WTC11 (cell line): ENCODE data around the gene NFIA. TPM values are rescaled to one million over a fixed set of nuclear protein-coding genes. Genes with fewer than 3 reads are reported as not detected.

Experiments
- ATAC-seq: fragments of 200-7000 bp; cut with Tn5 transposase; 2 replicates; pipeline ENCODE4 v1.10.0; 2021; ENCODE audit warnings: mild to moderate bottlenecking, moderate library complexity
- CTCF ChIA-PET: fragments of 300-600 bp; sonication (Branson Sonifier 250); formaldehyde crosslinking; loops from one replicate; lab custom pipeline; 2021; ENCODE audit warnings: antibody characterized with exemption; lab: Charles Lee
- POLR2A ChIA-PET: fragments of 350-600 bp; sonication (Branson Sonifier 250); formaldehyde crosslinking; loops from one replicate; lab custom pipeline; 2021; ENCODE audit warnings: antibody characterized with exemption; lab: Charles Lee
- DNase-seq: peaks from one replicate; pipeline ENCODE4 v3.0.0; 2021; ENCODE audit warnings: low spot score
- H3K27ac Mint-ChIP-seq: 2 replicates; pipeline ENCODE4 v1.8.0; 2021; ENCODE audit warnings: mixed read lengths
- H3K27me3 Mint-ChIP-seq: 2 replicates; pipeline ENCODE4 v1.8.0; 2021; ENCODE audit warnings: low read depth, mild to moderate bottlenecking, moderate library complexity, mixed read lengths
- H3K36me3 Mint-ChIP-seq: 2 replicates; pipeline ENCODE4 v1.8.0; 2021; ENCODE audit warnings: mixed read lengths
- H3K4me1 Mint-ChIP-seq: 2 replicates; pipeline ENCODE4 v1.8.0; 2022; ENCODE audit warnings: mixed read lengths
- H3K4me3 Mint-ChIP-seq: 2 replicates; pipeline ENCODE4 v1.8.0; 2021; ENCODE audit warnings: mild to moderate bottlenecking, moderate library complexity, mixed read lengths
- H3K9me3 Mint-ChIP-seq: 2 replicates; pipeline ENCODE4 v1.8.0; 2021; ENCODE audit warnings: mixed read lengths
- ATF2 ChIP-seq: sonication (generic); formaldehyde crosslinking; IDR thresholded peaks from 2 replicates; pipeline ENCODE4 v1.8.1; 2022; ENCODE audit warnings: low read depth, missing genetic modification reagents, borderline replicate concordance
- CBFB ChIP-seq: sonication (generic); formaldehyde crosslinking; IDR thresholded peaks from 2 replicates; pipeline ENCODE4 v1.8.1; 2022; ENCODE audit warnings: mild to moderate bottlenecking, low read depth, missing genetic modification reagents
- E2F4 ChIP-seq: sonication (generic); formaldehyde crosslinking; IDR thresholded peaks from 2 replicates; pipeline ENCODE4 v1.8.1; 2022; ENCODE audit warnings: low read depth, mild to moderate bottlenecking, moderate library complexity, missing genetic modification reagents, borderline replicate concordance
- GABPB1 ChIP-seq: sonication (generic); formaldehyde crosslinking; IDR thresholded peaks from 2 replicates; pipeline ENCODE4 v1.8.1; 2023; ENCODE audit warnings: mild to moderate bottlenecking, missing genetic modification reagents
- HMGA2 ChIP-seq: fragments of 250-450 bp; sonication (Bioruptor Pico); IDR thresholded peaks from 2 replicates; pipeline ENCODE4 v1.4.0; 2021; ENCODE audit warnings: mild to moderate bottlenecking, moderate library complexity
- HMGXB4 ChIP-seq: sonication (generic); formaldehyde crosslinking; IDR thresholded peaks from 2 replicates; pipeline ENCODE4 v1.8.1; 2023; ENCODE audit warnings: mild to moderate bottlenecking, moderate library complexity, missing genetic modification reagents
- KAT7 ChIP-seq: sonication (generic); formaldehyde crosslinking; IDR thresholded peaks from 2 replicates; pipeline ENCODE4 v1.8.1; 2023; ENCODE audit warnings: missing genetic modification reagents, mild to moderate bottlenecking, borderline replicate concordance
- MLX ChIP-seq: sonication (generic); formaldehyde crosslinking; IDR thresholded peaks from 2 replicates; pipeline ENCODE4 v1.8.1; 2023; ENCODE audit warnings: mild to moderate bottlenecking, missing genetic modification reagents, moderate library complexity
- NFATC4 ChIP-seq: fragments of 250-450 bp; sonication (Bioruptor Pico); IDR thresholded peaks from 2 replicates; pipeline ENCODE4 v1.9.0; 2021; ENCODE audit warnings: mild to moderate bottlenecking
- PRDM15 ChIP-seq: sonication (generic); formaldehyde crosslinking; IDR thresholded peaks from 2 replicates; pipeline ENCODE4 v1.8.0; 2022; ENCODE audit warnings: missing genetic modification reagents
- RELA ChIP-seq: sonication (generic); formaldehyde crosslinking; IDR thresholded peaks from 2 replicates; pipeline ENCODE4 v1.8.1; 2022; ENCODE audit warnings: missing genetic modification reagents, mild to moderate bottlenecking, borderline replicate concordance
- TEAD4 ChIP-seq: sonication (generic); formaldehyde crosslinking; IDR thresholded peaks from 2 replicates; pipeline ENCODE4 v1.8.0; 2022; ENCODE audit warnings: mild to moderate bottlenecking, missing genetic modification reagents
- ZNF121 ChIP-seq: sonication (generic); formaldehyde crosslinking; IDR thresholded peaks from 2 replicates; pipeline ENCODE4 v1.8.0; 2023; ENCODE audit warnings: missing genetic modification reagents
- ZNF281 ChIP-seq: sonication (generic); formaldehyde crosslinking; IDR thresholded peaks from 2 replicates; pipeline ENCODE4 v1.8.0; 2023; ENCODE audit warnings: mild to moderate bottlenecking, missing genetic modification reagents
- total RNA-seq: library from RNA; stranded (reverse); gene quantifications from 3 replicates; pipeline ENCODE4 v1.2.3, GENCODE V29; 2021

Gene NFIA
- total RNA-seq, 1 experiment from 2014 or later: 16.7 TPM

GRCh38 chr1:61097317-61097716 lies 15.0 kb downstream of the NFIA start:
- POLR2A ChIA-PET: no interaction called here
- DNase-seq (no peak), ATAC-seq (no peak)
- CTCF ChIA-PET: no interaction called here
- no peaks in the 10 kb centered on the region for H3K36me3 Mint-ChIP-seq
- H3K4me1 Mint-ChIP-seq: peaks cover 12% of the 10 kb centered on the region
- no peak overlapping the region for H3K4me3 Mint-ChIP-seq
- TF ChIP-seq NFATC4 (no peak), PRDM15 (CRISPR knock-in tag) (no peak)
- no peak overlapping the region for H3K27ac Mint-ChIP-seq
- no peaks in the 10 kb centered on the region for H3K27me3 Mint-ChIP-seq
- H3K9me3 Mint-ChIP-seq: no peaks in the 10 kb centered on the region

GRCh38 chr1:61097722-61098121 lies 15.4 kb downstream of the NFIA start:
- Mint-ChIP-seq H3K36me3 (no peaks in the 10 kb centered on the region), H3K27ac (no peak overlapping the region), H3K4me1 (peaks cover 8% of the 10 kb centered on the region), H3K4me3 (no peak overlapping the region), H3K9me3 (no peaks in the 10 kb centered on the region), H3K27me3 (no peaks in the 10 kb centered on the region)
- no peak for ATAC-seq
- no peak for DNase-seq
- TF ChIP-seq CBFB (no peak), GABPB1 (CRISPR knock-in tag) (no peak), TEAD4 (no peak), ZNF281 (CRISPR knock-in tag) (no peak), HMGXB4 (CRISPR knock-in tag) (no peak), MLX (CRISPR knock-in tag) (no peak), ATF2 (no peak), KAT7 (CRISPR knock-in tag) (no peak), E2F4 (no peak), ZNF121 (CRISPR knock-in tag) (no peak), HMGA2 (CRISPR knock-in tag) (no peak), RELA (CRISPR knock-in tag) (no peak)
- ChIA-PET CTCF (no interaction called here), POLR2A (no interaction called here)
